Effector CD4-positive, alpha-beta T cell (primary cell): ENCODE data around the gene GPC5. TPM values are rescaled to one million over a fixed set of nuclear protein-coding genes. Genes with fewer than 3 reads are reported as not detected.
A peak's percentile ranks its signal among the peaks of the same experiment; 100 is the strongest.
"Not testable (repeated sequence)": the region's sequence is repeated elsewhere in the genome, so short reads cannot be mapped to it uniquely, and the experiment has no call there.

Experiments
- DNase-seq: peaks from one replicate; pipeline ENCODE4 v3.0.0-alpha.2; 2020
- total RNA-seq: gene quantifications from one replicate; lab custom pipeline; 2026; lab: John Stamatoyannopoulos, UW

The GPC5 gene
- not detected for total RNA-seq

- peak; percentile 70 for DNase-seq
These were observed at the start of gene GPC5 for GRCh38 chr13:91398413-91399188. Gene GPC5, plus strand, starts transcription at chr13:91398621.

- DNase-seq, result peak; percentile 89
These were observed 49.5 kb upstream of the GPC5 start for GRCh38 chr13:91348906-91349435.

GRCh38 chr13:91349992-91350911 is 48.2 kb upstream of the GPC5 start:
- no peak for DNase-seq

- DNase-seq, result no peak
These were observed 47.3 kb upstream of the GPC5 start for GRCh38 chr13:91351123-91351522.

- no peak for DNase-seq
These were observed 46.4 kb upstream of the GPC5 start for GRCh38 chr13:91351980-91352379.

GRCh38 chr13:91352891-91353290 is 45.5 kb upstream of the GPC5 start:
- not testable (repeated sequence) for DNase-seq

- no peak for DNase-seq
These were observed 44.9 kb upstream of the GPC5 start for GRCh38 chr13:91353494-91353893.

GRCh38 chr13:91355099-91355825 is 43.2 kb upstream of the GPC5 start:
- no peak for DNase-seq

GRCh38 chr13:91355826-91356710 is 42.4 kb upstream of the GPC5 start:
- no peak for DNase-seq

GRCh38 chr13:91356919-91357612 is 41.4 kb upstream of the GPC5 start:
- DNase-seq, result no peak

GRCh38 chr13:91357613-91358386 is 40.6 kb upstream of the GPC5 start:
- DNase-seq, result no peak

- DNase-seq, result no peak
These were observed 40.0 kb upstream of the GPC5 start for GRCh38 chr13:91358387-91358782.

GRCh38 chr13:91359111-91359510 is 39.3 kb upstream of the GPC5 start:
- no peak for DNase-seq

- no peak for DNase-seq
These were observed 38.8 kb upstream of the GPC5 start for GRCh38 chr13:91359631-91360030.

- DNase-seq, result no peak
These were observed 38.1 kb upstream of the GPC5 start for GRCh38 chr13:91360246-91360751.

- DNase-seq, result no peak
These were observed 36.6 kb upstream of the GPC5 start for GRCh38 chr13:91361755-91362271.

GRCh38 chr13:91362908-91363307 is 35.5 kb upstream of the GPC5 start:
- no peak for DNase-seq

GRCh38 chr13:91368101-91368500 is 30.3 kb upstream of the GPC5 start:
- DNase-seq, result no peak

- no peak for DNase-seq
These were observed 29.6 kb upstream of the GPC5 start for GRCh38 chr13:91368676-91369440.
